Activated CD4-positive, alpha-beta T cell treated with anti-CD3 and anti-CD28 coated beads for 48 hours (primary cell): ENCODE results near the gene CTTN.
"Not testable (repeated sequence)": the region's sequence is repeated elsewhere in the genome, so short reads cannot be mapped to it uniquely, and the experiment has no call there.

Experiments used
- DNase-seq: peaks from one replicate; pipeline ENCODE4 v3.0.0-alpha.2; 2020

CTTN gene

GRCh38 chr11:70381872-70382861 lies 16.2 kb upstream of the CTTN start:
- DNase-seq = no peak

- DNase-seq = no peak
These were observed 14.4 kb upstream of the CTTN start for GRCh38 chr11:70383664-70384565.

- no peak for DNase-seq
These were observed 13.7 kb upstream of the CTTN start for GRCh38 chr11:70384566-70385152.

DNA sequence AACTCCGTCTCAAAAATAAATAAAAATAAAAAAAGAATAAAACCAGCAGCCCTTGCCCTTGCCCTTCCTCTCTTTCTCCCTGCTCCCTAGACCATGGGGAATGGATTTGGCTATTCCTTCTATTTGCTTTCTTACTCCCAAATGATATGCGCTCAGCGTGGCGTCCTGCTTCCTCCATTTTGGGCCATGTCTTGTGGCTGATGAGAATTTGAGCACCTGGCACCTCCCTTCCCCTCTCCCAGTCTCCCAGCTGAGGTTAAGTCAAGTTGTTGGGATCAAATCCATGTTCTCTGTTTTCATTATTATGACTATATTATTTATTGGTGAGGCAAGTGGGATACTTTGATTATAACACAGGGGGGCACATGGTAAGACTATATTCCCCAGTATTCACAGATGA lies 10.8 kb upstream of the CTTN start:
- no peak for DNase-seq

- DNase-seq = no peak
These were observed 9.1 kb upstream of the CTTN start for GRCh38 chr11:70389201-70389600.

DNA sequence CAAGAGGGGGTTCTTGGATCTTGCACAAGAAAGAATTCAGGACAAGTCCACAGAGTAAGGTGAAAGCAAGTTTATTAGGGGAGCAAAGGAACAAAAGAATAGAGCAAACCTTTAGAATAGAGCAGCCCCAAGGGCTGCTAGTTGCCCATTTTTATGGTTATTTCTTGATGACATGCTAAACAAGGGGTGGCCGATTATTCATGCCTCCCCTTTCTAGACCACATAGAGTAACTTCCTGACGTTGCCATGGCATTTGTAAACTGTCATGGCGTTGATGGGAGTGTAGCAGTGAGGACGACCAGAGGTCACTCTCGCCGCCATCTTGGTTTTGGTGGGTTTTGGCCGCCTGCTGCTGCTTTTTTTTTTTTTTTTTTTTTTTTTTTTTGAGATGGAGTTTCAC lies 7.4 kb upstream of the CTTN start:
- DNase-seq = not testable (repeated sequence)

DNA sequence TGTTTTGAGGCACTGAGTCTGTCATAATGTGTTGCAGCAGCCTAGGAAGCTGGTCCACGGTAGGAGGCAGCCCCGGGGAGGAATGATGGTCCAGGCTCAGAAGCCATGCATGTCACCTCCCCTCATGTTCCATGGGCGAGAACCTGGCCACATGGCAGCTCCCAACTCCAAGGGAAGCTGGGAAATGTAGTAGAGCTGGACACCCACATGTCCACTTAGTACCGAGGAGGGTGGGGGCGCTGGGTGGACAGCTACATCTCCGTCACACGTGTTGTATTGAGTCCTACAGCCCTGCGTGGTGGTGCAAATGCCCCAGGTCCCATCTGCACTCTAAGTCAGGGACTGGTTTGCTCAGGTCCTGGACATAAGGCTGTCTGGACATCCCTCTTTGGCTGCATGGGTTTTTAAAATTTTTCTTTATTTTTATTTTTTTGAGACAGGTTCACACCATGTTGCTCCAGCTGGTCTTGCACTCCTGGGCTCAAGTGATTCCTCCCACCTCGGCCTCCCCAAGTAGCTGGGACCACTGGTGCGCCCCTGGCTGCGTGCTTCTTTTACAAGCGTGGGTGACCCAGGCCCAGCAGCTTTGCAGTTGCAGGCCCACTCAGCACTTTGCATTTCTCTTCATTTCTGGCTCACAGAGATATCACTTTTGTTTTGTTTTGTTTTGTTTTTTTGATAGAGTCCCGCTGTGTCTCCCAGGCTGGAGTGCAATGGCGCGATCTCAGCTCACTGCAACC lies 3.9 kb upstream of the CTTN start:
- no peak for DNase-seq

GRCh38 chr11:70397336-70397982 lies 870 bp upstream of the CTTN start:
- no peak for DNase-seq

- peak; percentile 31 for DNase-seq
These were observed 728 bp downstream of the CTTN start for GRCh38 chr11:70398834-70399680.

GRCh38 chr11:70399681-70400112 lies 1.4 kb downstream of the CTTN start:
- DNase-seq = no peak

DNA sequence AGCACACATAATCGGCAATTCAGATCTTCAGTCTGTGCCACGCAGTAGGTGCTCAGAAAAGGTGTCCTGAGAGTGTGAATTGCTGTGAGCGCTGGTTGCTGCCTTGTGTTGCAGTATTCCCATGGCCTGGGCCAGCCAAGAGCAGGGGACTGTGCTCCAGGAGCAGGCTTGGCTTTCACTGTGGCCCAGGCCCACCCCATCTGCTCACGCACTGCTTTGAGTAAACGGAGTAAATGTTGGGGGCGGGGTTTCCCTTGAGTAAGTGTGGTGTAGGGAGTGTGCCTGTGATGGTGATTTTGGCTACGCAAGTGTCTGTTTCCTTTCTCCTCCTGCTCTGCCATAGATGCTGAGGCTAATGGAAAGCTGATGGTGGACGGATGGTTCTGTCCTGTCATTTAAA lies 2.3 kb downstream of the CTTN start:
- peak; percentile 15 for DNase-seq

DNA sequence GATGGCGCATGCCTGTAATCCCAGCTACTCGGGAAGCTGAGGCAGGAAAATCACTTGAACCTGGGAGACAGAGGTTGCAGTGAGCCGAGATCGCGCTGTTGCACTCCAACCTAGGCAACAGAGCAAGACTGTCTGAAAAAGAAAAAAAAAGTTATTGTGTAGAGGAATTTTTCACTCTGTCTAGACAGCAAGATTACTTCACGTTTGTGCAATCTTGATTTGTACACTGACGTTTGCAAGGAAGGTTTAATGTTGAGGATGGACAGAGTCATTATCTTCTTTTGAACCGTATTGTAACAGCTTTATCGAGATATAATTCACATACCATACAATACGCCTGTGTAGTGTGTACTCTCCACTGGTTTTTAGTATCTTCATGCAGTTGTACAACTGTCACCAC lies 3.7 kb downstream of the CTTN start:
- DNase-seq = no peak

GRCh38 chr11:70402685-70403084 lies 4.4 kb downstream of the CTTN start:
- DNase-seq = no peak

- DNase-seq = no peak
These were observed 5.9 kb downstream of the CTTN start for GRCh38 chr11:70404244-70404643.

DNA sequence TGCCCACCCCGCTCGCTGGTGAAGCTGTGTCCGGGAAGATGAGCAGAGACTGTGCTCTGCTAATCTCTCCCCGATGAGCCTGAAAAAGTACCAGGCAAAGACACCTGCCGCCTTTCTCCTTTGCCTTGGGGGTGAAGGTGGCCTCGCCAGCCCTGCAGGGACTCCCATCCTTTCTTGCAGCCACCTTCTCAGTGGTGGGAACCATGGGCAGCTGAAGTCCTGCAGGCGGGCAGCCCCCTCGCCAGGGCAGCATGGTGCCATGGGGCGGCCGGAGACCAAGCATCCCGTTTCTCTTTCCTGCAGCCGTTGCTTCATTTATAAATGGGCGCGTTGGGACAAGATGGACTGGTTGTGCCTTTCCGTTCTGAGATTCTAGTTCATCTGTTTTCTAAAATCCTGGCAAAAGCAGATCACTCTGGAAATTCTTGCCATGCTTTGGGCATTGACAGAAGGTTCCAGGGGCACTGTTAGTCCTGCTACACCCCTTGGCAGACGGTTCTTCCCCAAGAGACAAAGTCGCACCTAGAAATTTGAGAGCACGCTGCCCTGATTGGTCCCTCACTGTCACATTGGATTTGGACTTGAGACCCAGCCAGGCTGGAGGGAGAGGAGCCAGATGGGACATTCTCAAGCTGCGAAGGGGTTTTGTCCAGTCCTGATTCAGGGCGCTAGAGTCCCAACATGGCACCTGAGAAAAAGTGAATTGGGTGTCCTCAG lies 7.5 kb downstream of the CTTN start:
- DNase-seq = no peak

DNA sequence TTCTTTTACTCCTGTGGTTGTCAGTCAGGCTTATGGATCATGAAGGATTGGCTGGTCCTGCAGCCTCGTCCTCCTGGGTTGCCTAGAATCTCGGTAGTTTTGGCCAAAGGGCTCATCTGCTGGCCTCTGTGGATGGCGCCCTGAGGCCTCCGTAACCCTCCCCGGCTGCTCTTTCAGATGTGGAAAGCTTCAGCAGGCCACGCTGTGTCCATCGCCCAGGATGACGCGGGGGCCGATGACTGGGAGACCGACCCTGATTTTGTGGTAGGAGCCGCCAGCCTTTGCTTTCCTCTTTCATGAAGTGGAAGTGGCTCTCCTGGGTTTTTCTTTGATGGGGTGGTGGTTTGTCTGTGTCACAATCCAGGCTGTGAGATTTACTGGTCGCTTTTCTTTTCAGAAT lies 8.8 kb downstream of the CTTN start:
- no peak for DNase-seq

- DNase-seq = no peak
These were observed 9.5 kb downstream of the CTTN start for GRCh38 chr11:70407814-70408213.

GRCh38 chr11:70408326-70408725 lies 10.0 kb downstream of the CTTN start:
- DNase-seq = not testable (repeated sequence)

GRCh38 chr11:70409437-70409836 lies 11.1 kb downstream of the CTTN start:
- no peak for DNase-seq

DNA sequence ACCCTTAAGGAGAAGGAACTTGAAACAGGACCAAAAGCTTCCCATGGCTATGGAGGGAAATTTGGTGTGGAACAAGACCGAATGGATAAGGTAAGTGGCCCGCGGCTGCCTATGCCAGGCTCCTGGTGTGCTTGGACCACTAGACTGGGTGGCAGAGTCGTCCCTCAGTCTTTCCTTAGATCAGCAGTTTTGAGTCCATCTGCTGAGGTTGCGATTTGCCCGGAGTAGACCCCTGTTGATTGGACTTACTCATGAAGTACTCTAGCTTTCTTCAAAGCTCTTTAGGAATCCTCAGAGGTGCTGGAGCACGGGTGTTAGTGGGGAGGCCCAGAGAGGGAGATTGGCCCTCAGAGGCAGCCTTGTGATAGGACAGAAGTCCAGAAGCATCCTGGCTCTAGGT lies 11.5 kb downstream of the CTTN start:
- no peak for DNase-seq
